Endothelial cell of umbilical vein (primary cell): ENCODE measurements around the gene LRRIQ4. TPM values are rescaled to one million over a fixed set of nuclear protein-coding genes. Genes with fewer than 3 reads are reported as not detected.

Experiments
- BruUV-seq: library from RNA; stranded (reverse); fragments of 400-500 nt; replicated peaks from 2 replicates; lab custom pipeline; 2021; lab: Mats Ljungman, UMichigan
- CTCF ChIA-PET: fragments of 300-600, 350-600 bp; sonication (Branson Sonifier 250); formaldehyde crosslinking; loops from one replicate; lab custom pipeline; 2021; ENCODE audit warnings: antibody characterized with exemption, inconsistent platforms; lab: Charles Lee
- POLR2A ChIA-PET: fragments of 300-600, 350-600 bp; sonication (Branson Sonifier 250); formaldehyde crosslinking; loops from one replicate; lab custom pipeline; 2021; ENCODE audit warnings: antibody characterized with exemption, inconsistent platforms; lab: Charles Lee
- DNase-seq: peaks from one replicate; pipeline ENCODE4 v3.0.0-alpha.2; 2011; ENCODE audit warnings: low read depth, low spot score
- FAIRE-seq: peaks from 2 replicates; lab custom pipeline; 2011; peaks lifted over from hg19 to GRCh38; lab: Jason Lieb, UNC
- H2AFZ ChIP-seq: 2 replicates; pipeline ENCODE4 v1.6.0; 2012; ENCODE audit warnings: low read depth, low read length, control low read depth, inconsistent platforms
- H3K27ac ChIP-seq: 2 replicates; pipeline ENCODE4 v1.5.1; 2011; ENCODE audit warnings: low read depth, mild to moderate bottlenecking, control low read depth, low read length, moderate library complexity; ENCODE audit not compliant: insufficient read depth
- H3K27me3 ChIP-seq, 2 experiments: 2 replicates each; pipeline versions ENCODE4 v1.6.0 to v1.6.1; 2011; ENCODE audit warnings: low read length in 2 of 2, mixed read lengths in 1 of 2; ENCODE audit not compliant: control insufficient read depth in 2 of 2, insufficient read depth in 2 of 2
- H3K36me3 ChIP-seq, 2 experiments: 2 replicates in 1 of 2; 3 replicates in 1 of 2; pipeline ENCODE4 v1.5.1; 2011; ENCODE audit warnings: low read length in 2 of 2, mild to moderate bottlenecking in 1 of 2, moderate library complexity in 1 of 2; ENCODE audit not compliant: control insufficient read depth in 2 of 2, insufficient read depth in 2 of 2; ENCODE audit errors: extremely low read depth in 1 of 2
- H3K4me1 ChIP-seq: 3 replicates; pipeline ENCODE4 v1.5.1; 2011; ENCODE audit warnings: mild to moderate bottlenecking, low read length; ENCODE audit not compliant: control insufficient read depth, insufficient read depth; ENCODE audit errors: extremely low read depth
- H3K4me2 ChIP-seq: 2 replicates; pipeline ENCODE4 v1.6.1; 2011; ENCODE audit warnings: low read length, control low read depth, mixed read lengths; ENCODE audit not compliant: insufficient read depth
- H3K4me3 ChIP-seq, 3 experiments: fragments of 200-600 bp in 1 of 3; sonication (generic), shearing (Covaris generic) in 1 of 3; replicated peaks in 1 of 3; 2 replicates each; pipeline ENCODE4 v1.5.1; 2011 to 2016; ENCODE audit warnings: control low read depth in 3 of 3, low read length in 3 of 3, mild to moderate bottlenecking in 2 of 3, inconsistent platforms in 1 of 3, low read depth in 1 of 3, moderate library complexity in 1 of 3; ENCODE audit not compliant: insufficient read depth in 1 of 3
- H3K79me2 ChIP-seq: 2 replicates; pipeline ENCODE4 v1.6.0; 2012; ENCODE audit warnings: low read length, inconsistent platforms; ENCODE audit not compliant: control insufficient read depth, insufficient read depth
- H3K9ac ChIP-seq: replicated peaks from 2 replicates; pipeline ENCODE3; 2011; ENCODE audit warnings: low read length, control low read depth; ENCODE audit not compliant: insufficient read depth; ENCODE audit errors: extremely low read depth
- H3K9me1 ChIP-seq: replicated peaks from 3 replicates; pipeline ENCODE4 v1.6.0; 2011; ENCODE audit warnings: mild to moderate bottlenecking, low read length; ENCODE audit not compliant: control insufficient read depth, insufficient read depth; ENCODE audit errors: extremely low read depth
- H3K9me3 ChIP-seq: replicated peaks from 2 replicates; pipeline ENCODE4 v1.5.1; 2012; ENCODE audit warnings: low read length, inconsistent platforms; ENCODE audit not compliant: control insufficient read depth, insufficient read depth
- H4K20me1 ChIP-seq: replicated peaks from 2 replicates; pipeline ENCODE3; 2011; ENCODE audit warnings: mild to moderate bottlenecking, low read length; ENCODE audit not compliant: control insufficient read depth, insufficient read depth; ENCODE audit errors: extremely low read depth
- CTCF ChIP-seq, 2 donors: IDR thresholded peaks; 1 replicate in 1 of 2; 2 replicates in 1 of 2; pipeline ENCODE4 v1.5.1; 2011; ENCODE audit warnings: low read length in 2 of 2, mild to moderate bottlenecking in 2 of 2, moderate library complexity in 2 of 2, control low read depth in 1 of 2, inconsistent platforms in 1 of 2, low read depth in 1 of 2; ENCODE audit not compliant: insufficient read depth in 1 of 2; ENCODE audit errors: extremely low read depth in 1 of 2
- EZH2 ChIP-seq: IDR thresholded peaks from 2 replicates; pipeline ENCODE4 v1.6.1; 2012; ENCODE audit warnings: borderline replicate concordance, low read depth, mild to moderate bottlenecking, moderate library complexity, low read length, inconsistent platforms; ENCODE audit not compliant: severe bottlenecking
- FOS ChIP-seq: IDR thresholded peaks from 2 replicates; pipeline ENCODE4 v1.6.1; 2011; ENCODE audit warnings: mild to moderate bottlenecking, low read length, moderate library complexity, borderline replicate concordance; ENCODE audit not compliant: insufficient read depth
- GATA2 ChIP-seq: IDR thresholded peaks from 2 replicates; pipeline ENCODE4 v1.7.0; 2011; ENCODE audit warnings: low read depth, mild to moderate bottlenecking, moderate library complexity, mixed read lengths, low read length; ENCODE audit not compliant: insufficient read length, insufficient read depth
- JUN ChIP-seq: IDR thresholded peaks from 2 replicates; pipeline ENCODE4 v1.6.1; 2011; ENCODE audit warnings: borderline replicate concordance, low read depth; ENCODE audit not compliant: insufficient read length, insufficient read depth
- MAX ChIP-seq: IDR thresholded peaks from 2 replicates; pipeline ENCODE4 v1.6.1; 2011; ENCODE audit not compliant: insufficient read depth, insufficient read length
- POLR2A ChIP-seq: IDR thresholded peaks from 2 replicates; pipeline ENCODE4 v1.6.1; 2012; ENCODE audit warnings: low read depth, mild to moderate bottlenecking, control low read depth, low read length
- POLR2AphosphoS5 ChIP-seq: IDR thresholded peaks from 2 replicates; pipeline ENCODE4 v1.6.1; 2012; ENCODE audit warnings: low read depth, mild to moderate bottlenecking, control low read depth, low read length, moderate library complexity; ENCODE audit not compliant: insufficient read depth
- dilution Hi-C: fragments of 300-500 bp; cut with MboI; formaldehyde crosslinking; loops from one replicate; pipeline ENCODE4 v1.15.0; 2019; ENCODE audit warnings: low sequenced_read_pairs; ENCODE audit not compliant: extremely low pct_ligation_motif_present
- intact Hi-C: fragments of 100-400 bp; cut with micrococcal nuclease; formaldehyde crosslinking; loops from one replicate; pipeline ENCODE4 v1.10.0; 2022
- polyA plus RNA-seq, 4 experiments: library from polyadenylated mRNA; depleted of rRNA in 3 of 4; stranded (reverse) in 3 of 4; unstranded in 1 of 4; fragments of >200 nt; gene quantifications; 2 replicates each; pipeline versions ENCODE4 v1.2.1 to v1.2.3, GENCODE V29; 2011 to 2012; ENCODE audit warnings: missing spikeins in 1 of 4
- total RNA-seq: library from RNA; stranded (reverse); gene quantifications from 2 replicates; pipeline ENCODE4 v1.2.3, GENCODE V29; 2021

Gene LRRIQ4
- total and polyA plus RNA-seq, 2 donors (not counting 3 experiments of a cell fraction or from before 2014, with no cell fraction given): 0.04 TPM; not detected in 1

- dilution Hi-C loops (no loop called here), intact Hi-C loops (no loop called here)
- H3K9ac ChIP-seq: no peak overlapping the region
- no peaks in the 10 kb centered on the region for H3K36me3 ChIP-seq
- DNase-seq (no peak), FAIRE-seq (no peak)
- no peaks in the 10 kb centered on the region for H4K20me1 ChIP-seq
- H3K27me3 ChIP-seq: peaks cover 5 to 8% of the 10 kb centered on the region in 2 experiments
- TF ChIP-seq EZH2 (no peak), CTCF (IDR thresholded peaks at IDR 0.05; ENCODE audit: extremely low read depth in 1 of 2, insufficient read depth in 1 of 2, low read depth in 1 of 2, low read length in 2 of 2) (no peak), POLR2A (no peak), POLR2AphosphoS5 (no peak), GATA2 (no peak), FOS (no peak), MAX (no peak), JUN (no peak)
- BruUV-seq: no TSS peak
- H3K4me2 ChIP-seq: no peak overlapping the region
- POLR2A ChIA-PET: no interaction called here
- H3K4me3 ChIP-seq: no peak overlapping the region
- H3K27ac ChIP-seq: no peak overlapping the region
- no peaks in the 10 kb centered on the region for H3K79me2 ChIP-seq
- no peaks in the 10 kb centered on the region for H3K4me1 ChIP-seq
- no peaks in the 10 kb centered on the region for H3K9me3 ChIP-seq
- CTCF ChIA-PET: interaction anchor here (0.9 kb wide), 1 partner anchor 12 kb away, joined by 3 read pairs; no protein-coding TSS in a partner anchor
- H2AFZ ChIP-seq: no peak overlapping the region
- H3K9me1 ChIP-seq: no peaks in the 10 kb centered on the region
These were observed 9.4 kb downstream of the LRRIQ4 start for GRCh38 chr3:169822091-169822490.
